GM19099 (cell line): ENCODE results near the gene ME3.

Source experiments
- POLR2A ChIP-seq: IDR thresholded peaks from 3 replicates; pipeline ENCODE4 v1.6.1; 2011; ENCODE audit warnings: low read depth; ENCODE audit not compliant: insufficient read length; ENCODE audit errors: extremely low read depth

Gene ME3

DNA sequence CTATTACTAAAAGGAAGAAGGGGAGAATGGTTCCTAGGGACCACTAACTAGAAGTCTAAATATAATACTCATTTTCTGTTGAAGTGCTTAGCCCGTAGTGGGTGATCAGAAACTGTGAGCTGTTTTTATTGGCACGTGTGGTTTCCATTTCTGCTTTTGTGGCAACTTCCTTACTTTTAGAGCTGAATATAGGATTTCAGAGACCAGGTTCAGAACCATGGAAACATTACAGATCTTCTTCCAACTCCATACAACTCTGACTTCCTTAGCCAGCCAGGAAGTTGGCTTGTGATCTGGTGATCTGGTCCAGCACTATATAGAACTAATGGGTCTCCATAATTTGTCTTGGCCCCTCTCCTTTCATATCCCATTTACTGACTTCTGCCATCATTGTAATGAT, 2.6 kb upstream of the ME3 start:
- TF ChIP-seq POLR2A = no peak

- TF ChIP-seq POLR2A = no peak
Observed at GRCh38 chr11:86673872-86674750, 1.7 kb upstream of the ME3 start.

DNA sequence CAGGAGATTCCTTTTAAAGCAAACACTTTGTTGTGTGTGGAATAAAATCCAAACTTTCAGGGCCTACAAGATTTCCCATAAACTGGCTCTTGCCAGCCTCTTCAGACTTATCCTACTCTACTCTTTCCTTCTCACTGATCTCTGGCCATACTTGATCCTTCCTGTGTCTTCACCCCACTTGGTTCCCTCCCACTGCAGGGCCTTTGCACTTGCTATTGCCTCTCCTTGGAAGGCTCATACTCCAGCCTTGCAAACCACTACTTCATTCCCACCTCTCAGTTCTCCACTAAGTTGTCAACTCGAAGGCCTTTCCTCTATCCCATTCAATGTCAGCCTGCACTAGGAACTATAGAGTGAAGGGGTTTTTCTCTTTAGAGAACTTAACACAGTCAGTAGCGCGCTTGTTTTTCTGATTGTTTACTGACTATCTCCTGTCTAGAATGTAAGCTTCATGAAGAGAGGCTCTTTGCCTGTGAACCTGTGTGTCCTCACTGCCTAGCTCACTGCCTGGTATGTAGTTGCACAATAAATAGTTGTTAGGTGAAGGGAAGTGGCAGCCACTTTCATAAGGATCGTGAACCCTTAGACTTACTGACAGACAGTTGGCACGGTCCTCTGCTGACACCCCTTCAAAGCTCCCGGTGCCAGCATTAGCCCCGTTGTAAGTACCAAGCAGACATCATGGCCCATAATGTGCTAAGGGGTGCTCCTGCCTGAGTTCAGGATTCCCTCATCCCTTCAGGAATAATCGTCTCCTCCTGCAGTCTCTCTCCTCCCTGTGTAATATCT, 833 bp upstream of the ME3 start:
- TF ChIP-seq POLR2A = no peak

DNA sequence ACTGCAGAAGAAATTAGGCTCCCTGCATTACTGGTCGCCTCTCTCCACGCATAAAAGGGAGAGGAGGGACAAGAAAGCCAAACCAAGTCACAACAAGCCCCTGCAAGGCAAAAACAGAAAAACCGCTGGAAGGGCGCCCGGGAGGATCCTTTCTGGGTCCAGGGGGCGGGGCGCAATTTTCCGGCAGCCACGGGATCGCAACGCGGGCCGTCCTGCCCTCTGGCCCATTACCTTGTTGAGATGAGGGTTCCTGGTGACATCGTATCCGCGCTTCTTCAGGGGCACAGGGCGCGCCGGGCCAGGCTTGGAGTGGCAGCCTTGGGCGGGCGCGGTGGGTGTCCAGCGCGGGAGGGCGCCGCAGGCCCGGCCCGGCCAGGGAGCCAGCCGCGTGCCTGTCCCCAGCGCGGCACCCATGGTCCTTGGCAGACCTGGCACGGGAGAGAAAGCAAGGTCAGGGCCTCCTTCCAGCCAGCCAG, 847 bp downstream of the ME3 start:
- TF ChIP-seq POLR2A = no peak

DNA sequence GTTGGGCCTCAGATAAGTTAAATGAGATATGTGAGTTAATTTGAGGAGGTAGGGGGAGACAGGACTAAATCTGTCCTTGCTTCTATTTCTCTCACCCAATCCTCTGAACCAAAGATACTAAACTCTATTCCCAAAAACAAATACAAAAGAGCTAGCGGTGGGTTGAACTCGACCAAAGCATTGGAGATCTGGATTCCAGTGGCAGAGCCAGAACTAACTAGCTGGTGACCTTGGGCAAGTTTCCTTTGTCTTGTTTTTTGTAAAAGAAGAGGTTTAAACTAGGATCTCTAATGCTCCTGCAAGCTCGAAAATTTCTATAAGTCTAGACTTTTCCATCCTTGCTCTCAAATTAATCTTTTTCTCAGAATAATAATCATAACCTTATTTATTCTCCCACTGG, 1.5 kb downstream of the ME3 start:
- no peak for TF ChIP-seq POLR2A

DNA sequence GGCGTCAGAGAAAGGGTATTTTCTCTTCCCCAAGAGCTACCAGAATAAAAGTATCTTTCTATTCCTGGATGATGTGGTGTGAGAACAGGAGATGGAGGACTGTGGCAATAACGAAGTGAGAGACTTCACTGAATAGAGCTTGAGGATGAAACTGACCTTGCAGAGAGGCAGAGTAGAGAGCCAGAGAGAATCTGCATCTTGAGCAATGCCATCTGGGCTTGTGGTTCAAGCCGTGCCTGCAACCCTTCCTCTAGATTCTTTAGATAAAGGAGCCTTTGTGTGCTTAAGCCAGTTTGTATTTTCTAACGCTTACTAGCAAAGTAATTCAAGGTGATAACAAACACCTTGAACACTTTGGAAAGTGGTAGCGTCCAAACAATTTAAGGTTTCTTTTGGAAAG, 2.2 kb downstream of the ME3 start:
- TF ChIP-seq POLR2A = no peak

- no peak for TF ChIP-seq POLR2A
Observed at GRCh38 chr11:86669424-86669823, 3.0 kb downstream of the ME3 start.

DNA sequence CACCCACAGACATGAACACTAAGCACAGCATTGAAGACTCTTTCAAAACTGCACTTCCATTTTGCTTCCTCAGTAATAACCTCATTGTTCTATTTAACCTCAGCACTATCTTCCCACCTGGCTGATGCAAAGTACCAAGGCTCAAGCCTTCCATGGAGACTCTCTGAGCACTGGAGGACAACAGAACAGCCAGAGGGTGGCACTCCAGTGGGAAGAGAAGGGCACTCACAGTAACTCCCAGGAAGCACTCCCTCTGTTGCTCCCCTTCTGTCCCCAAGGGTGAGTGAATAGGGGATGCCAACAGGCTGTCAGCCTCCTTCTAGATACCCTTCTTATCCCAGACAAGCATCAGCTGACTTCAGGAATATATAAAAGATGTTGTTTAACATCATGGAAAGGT, 3.5 kb downstream of the ME3 start:
- TF ChIP-seq POLR2A = no peak

DNA sequence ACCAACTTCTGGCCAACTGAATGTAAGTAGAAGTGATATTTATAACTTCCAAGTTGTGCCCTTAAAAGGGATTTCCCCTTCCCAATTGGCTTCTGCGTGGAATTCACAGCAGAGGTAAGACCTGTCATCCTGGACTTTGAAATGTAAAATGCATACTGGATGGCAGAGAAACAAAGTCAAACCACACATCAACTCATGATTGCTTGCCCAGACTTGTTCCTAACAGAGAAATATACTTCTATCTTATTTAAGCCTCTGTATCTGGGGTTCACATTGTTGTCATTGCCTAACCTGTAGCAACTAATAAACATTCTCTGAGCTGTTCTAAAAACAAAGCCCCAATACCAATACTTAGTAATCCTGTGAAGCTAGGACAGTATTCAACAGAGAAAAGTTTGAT, 6.2 kb downstream of the ME3 start:
- no peak for TF ChIP-seq POLR2A

DNA sequence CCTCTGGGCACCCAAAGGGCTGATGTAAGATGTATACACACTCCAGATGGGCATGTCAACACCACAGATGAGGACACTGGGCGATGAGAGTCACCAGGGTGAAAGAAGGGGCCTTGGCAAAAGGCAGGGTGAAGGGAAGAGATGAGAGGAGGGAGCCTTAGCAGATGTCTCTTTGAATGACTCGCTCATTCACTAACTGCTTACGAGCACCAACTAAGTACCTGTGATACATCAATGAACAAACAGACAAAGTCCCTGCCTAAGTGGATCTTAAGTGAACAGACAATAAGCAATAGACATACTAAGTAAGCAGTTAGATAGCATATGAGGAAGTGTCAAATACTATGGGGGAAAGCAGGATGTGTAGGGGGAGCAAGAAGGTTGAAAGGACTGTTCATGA, 7.5 kb downstream of the ME3 start:
- no peak for TF ChIP-seq POLR2A

GRCh38 chr11:86663761-86664160, 8.7 kb downstream of the ME3 start:
- TF ChIP-seq POLR2A = no peak

DNA sequence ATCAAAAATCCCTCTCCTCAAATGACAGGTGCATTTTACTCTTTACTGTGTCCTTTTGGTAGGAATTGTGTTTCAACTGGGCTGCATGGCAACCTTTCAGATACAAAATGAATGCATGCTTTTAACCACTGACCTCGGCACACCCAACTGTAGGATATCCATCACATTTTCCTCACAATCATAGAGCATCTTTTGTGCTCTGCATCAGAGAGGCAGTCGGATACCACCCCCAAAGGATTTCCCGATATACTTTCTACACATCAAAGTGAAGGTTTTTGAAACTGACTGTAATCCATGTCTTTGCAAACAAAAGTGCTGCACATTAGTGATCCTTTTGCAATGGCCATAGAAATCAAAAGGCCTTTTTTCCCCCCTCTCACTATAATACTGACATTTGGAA, 9.1 kb downstream of the ME3 start:
- TF ChIP-seq POLR2A = no peak

GRCh38 chr11:86660736-86661135, 11.7 kb downstream of the ME3 start:
- no peak for TF ChIP-seq POLR2A

DNA sequence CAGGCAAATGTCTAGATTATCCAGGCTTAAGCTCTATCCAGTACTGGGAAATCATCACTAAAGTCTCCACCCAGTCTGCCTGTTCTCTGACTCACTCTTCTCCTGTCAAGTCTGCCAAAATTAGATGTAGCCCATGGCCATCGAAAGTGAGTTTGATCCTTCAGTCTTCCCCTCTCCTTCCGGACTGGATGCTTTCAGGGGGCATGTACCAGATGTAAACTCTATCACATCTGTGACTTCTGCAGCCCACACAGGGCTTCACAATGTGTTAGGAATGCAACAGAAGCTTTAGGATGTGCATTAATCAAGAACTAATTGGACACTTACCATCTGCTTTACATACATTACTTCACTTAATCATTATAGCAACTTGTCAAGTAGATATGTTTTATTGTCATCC, 12.3 kb downstream of the ME3 start:
- TF ChIP-seq POLR2A = no peak

- TF ChIP-seq POLR2A = no peak
Observed at GRCh38 chr11:86658534-86658933, 13.9 kb downstream of the ME3 start.

- TF ChIP-seq POLR2A = no peak
Observed at GRCh38 chr11:86644291-86644690, 28.1 kb downstream of the ME3 start.

DNA sequence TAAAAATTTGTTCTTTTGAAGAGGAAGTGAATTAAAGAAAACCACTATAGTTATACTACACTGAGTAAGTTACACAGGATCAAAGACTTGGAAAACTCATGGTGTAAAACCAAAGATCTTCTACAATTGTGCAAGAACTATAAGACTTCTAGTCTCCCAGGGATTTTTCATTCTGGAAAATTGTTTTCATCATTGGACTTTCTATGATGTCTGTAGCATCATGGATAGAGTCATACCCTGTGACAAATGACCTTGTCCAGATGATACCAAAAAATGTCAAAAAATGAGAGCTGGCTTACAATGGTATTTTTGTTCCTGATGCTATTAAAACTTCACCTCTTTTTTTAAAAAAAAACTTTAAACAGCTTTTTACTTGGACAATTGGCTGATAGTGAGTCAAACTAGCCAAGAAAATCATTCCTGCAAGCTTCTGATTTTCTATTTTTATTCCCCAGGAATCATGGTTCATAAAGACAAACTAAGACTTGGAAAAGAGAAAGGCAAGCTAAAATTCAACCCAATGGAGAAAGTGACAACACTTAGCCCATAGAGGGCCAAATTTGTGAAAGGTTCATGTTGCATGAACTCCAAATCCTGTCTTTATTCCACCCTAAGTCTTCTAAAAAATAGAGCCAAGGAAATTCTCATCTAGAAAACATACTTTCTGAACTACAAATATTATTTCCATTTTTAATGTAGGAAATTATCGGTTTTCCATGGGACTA, 30.7 kb downstream of the ME3 start:
- no peak for TF ChIP-seq POLR2A
